SK-N-SH (cell line): ENCODE results near the gene FBXO34. TPM values are rescaled to one million over a fixed set of nuclear protein-coding genes. Genes with fewer than 3 reads are reported as not detected.

Source experiments
- CTCF ChIA-PET: fragments of 300-600, 350-600 bp; formaldehyde crosslinking; extraction: SDS; loops from one replicate; lab custom pipeline; 2021; lab: Yijun Ruan, JAX
- POLR2A ChIA-PET: fragments of 350-600 bp; sonication (Branson Sonifier 250); formaldehyde crosslinking; extraction: SDS; loops from one replicate; lab custom pipeline; 2020; ENCODE audit warnings: antibody characterized with exemption, inconsistent platforms; lab: Yijun Ruan, JAX
- DNase-seq: peaks from one replicate; pipeline ENCODE4 v3.0.0; 2012
- H2AFZ ChIP-seq: fragments of 200-600 bp; sonication (generic); 2 replicates; pipeline ENCODE4 v1.8.1; 2016; ENCODE audit warnings: antibody characterized with exemption, mild to moderate bottlenecking, low read depth
- H3F3A ChIP-seq: fragments of 200-600 bp; sonication (generic); replicated peaks from 2 replicates; pipeline ENCODE3; 2016; ENCODE audit warnings: antibody characterized with exemption, mild to moderate bottlenecking; ENCODE audit not compliant: insufficient read depth
- H3K27ac ChIP-seq, 2 experiments: fragments of 200-500 bp in 1 of 2; fragments of 200-600 bp in 1 of 2; sonication (Bioruptor generic) in 1 of 2; sonication (generic), shearing (Covaris generic) in 1 of 2; 2 replicates each; pipeline versions ENCODE4 v1.5.1 to v1.6.1; 2014 to 2016; ENCODE audit warnings: low read depth in 2 of 2, inconsistent platforms in 1 of 2, low read length in 1 of 2, mild to moderate bottlenecking in 1 of 2, mixed read lengths in 1 of 2
- H3K27me3 ChIP-seq: fragments of 200-600 bp; sonication (generic), shearing (Covaris generic); 2 replicates; pipeline ENCODE4 v1.6.1; 2016; ENCODE audit warnings: mixed run types; ENCODE audit not compliant: insufficient read depth
- H3K36me3 ChIP-seq, 2 experiments: fragments of 200-500 bp in 1 of 2; fragments of 200-600 bp in 1 of 2; sonication (Bioruptor generic) in 1 of 2; sonication (generic) in 1 of 2; replicated peaks in 1 of 2; 2 replicates each; pipeline versions ENCODE3 to v1.5.1; 2014 to 2016; ENCODE audit warnings: low read length in 1 of 2, mild to moderate bottlenecking in 1 of 2; ENCODE audit not compliant: insufficient read depth in 2 of 2, control insufficient read depth in 1 of 2
- H3K4me1 ChIP-seq, 2 experiments: fragments of 200-500 bp in 1 of 2; fragments of 200-600 bp in 1 of 2; sonication (Bioruptor generic) in 1 of 2; sonication (generic), shearing (Covaris generic) in 1 of 2; 2 replicates each; pipeline versions ENCODE4 v1.5.1 to v1.6.1; 2014 to 2016; ENCODE audit warnings: low read depth in 1 of 2, low read length in 1 of 2, mixed run types in 1 of 2; ENCODE audit not compliant: insufficient read depth in 2 of 2, control insufficient read depth in 1 of 2
- H3K4me2 ChIP-seq: fragments of 200-600 bp; sonication (generic), shearing (Covaris generic); 2 replicates; pipeline ENCODE4 v1.6.1; 2017; ENCODE audit warnings: mixed run types
- H3K4me3 ChIP-seq, 2 experiments: fragments of 200-500 bp in 1 of 2; fragments of 200-600 bp in 1 of 2; sonication (Bioruptor generic) in 1 of 2; sonication (generic), shearing (Covaris generic) in 1 of 2; 2 replicates each; pipeline versions ENCODE4 v1.5.1 to v1.8.1; 2014 to 2016; ENCODE audit warnings: low read depth in 2 of 2, inconsistent platforms in 1 of 2, low read length in 1 of 2, mild to moderate bottlenecking in 1 of 2, mixed read lengths in 1 of 2, moderate library complexity in 1 of 2
- H3K79me2 ChIP-seq: fragments of 200-600 bp; sonication (generic); 2 replicates; pipeline ENCODE4 v1.8.1; 2017; ENCODE audit warnings: mild to moderate bottlenecking; ENCODE audit not compliant: insufficient read depth
- H3K9ac ChIP-seq: fragments of 200-600 bp; sonication (generic); 2 replicates; pipeline ENCODE4 v1.6.1; 2017; ENCODE audit warnings: mixed run types
- H3K9me2 ChIP-seq: fragments of 200-600 bp; sonication (generic); 2 replicates; pipeline ENCODE4 v1.6.1; 2017; ENCODE audit warnings: mixed run types
- H3K9me3 ChIP-seq: fragments of 200-600 bp; sonication (generic); 2 replicates; pipeline ENCODE4 v1.6.1; 2017; ENCODE audit warnings: mixed run types, mild to moderate bottlenecking, moderate library complexity
- H4K20me1 ChIP-seq: fragments of 200-600 bp; sonication (generic); 2 replicates; pipeline ENCODE4 v1.6.1; 2017; ENCODE audit warnings: mild to moderate bottlenecking, mixed run types; ENCODE audit not compliant: insufficient read depth
- EP300 ChIP-seq, 2 experiments: IDR thresholded peaks; 2 replicates each; pipeline versions ENCODE4 v1.4.0 to v1.6.1; 2012; ENCODE audit warnings: borderline replicate concordance in 1 of 2, low read depth in 1 of 2, low read length in 1 of 2
- EZH2phosphoT487 ChIP-seq: fragments of 200-600 bp; sonication (generic); IDR thresholded peaks from 2 replicates; pipeline ENCODE4 v1.6.1; 2017; ENCODE audit warnings: low read depth, mixed run types, mild to moderate bottlenecking, antibody characterized with exemption, moderate library complexity, borderline replicate concordance
- FOSL2 ChIP-seq: IDR thresholded peaks from 2 replicates; pipeline ENCODE4 v1.4.0; 2012; ENCODE audit warnings: low read depth, mild to moderate bottlenecking, moderate library complexity, borderline replicate concordance
- FOXJ3 ChIP-seq: sonication (generic); formaldehyde crosslinking; IDR thresholded peaks from 2 replicates; pipeline ENCODE4 v1.5.1; 2020; ENCODE audit warnings: mild to moderate bottlenecking, missing genetic modification reagents
- FOXM1 ChIP-seq: IDR thresholded peaks from 2 replicates; pipeline ENCODE4 v1.4.0; 2012; ENCODE audit warnings: low read depth, mild to moderate bottlenecking
- GABPA ChIP-seq: IDR thresholded peaks from 2 replicates; pipeline ENCODE4 v1.4.0; 2012; ENCODE audit warnings: low read depth, mild to moderate bottlenecking
- GATA2 ChIP-seq: sonication (generic); formaldehyde crosslinking; IDR thresholded peaks from 2 replicates; pipeline ENCODE4 v1.5.0; 2020; ENCODE audit warnings: mild to moderate bottlenecking, missing genetic modification reagents
- JUND ChIP-seq: IDR thresholded peaks from 2 replicates; pipeline ENCODE4 v1.4.0; 2012
- MEF2A ChIP-seq: IDR thresholded peaks from 2 replicates; pipeline ENCODE4 v1.4.0; 2012; ENCODE audit warnings: low read depth, borderline replicate concordance
- MXI1 ChIP-seq: IDR thresholded peaks from 2 replicates; pipeline ENCODE4 v1.6.1; 2012; ENCODE audit warnings: mild to moderate bottlenecking, low read depth, low read length, improper control_type of control experiment
- NFIC ChIP-seq: IDR thresholded peaks from 2 replicates; pipeline ENCODE4 v1.4.0; 2012; ENCODE audit warnings: borderline replicate concordance
- POLR2AphosphoS5 ChIP-seq: IDR thresholded peaks from 2 replicates; pipeline ENCODE4 v1.6.1; 2012; ENCODE audit warnings: low read depth, low read length
- SIN3A ChIP-seq: IDR thresholded peaks from 2 replicates; pipeline ENCODE4 v1.6.1; 2012; ENCODE audit warnings: low read depth, mild to moderate bottlenecking, low read length, moderate library complexity, borderline replicate concordance
- SMC3 ChIP-seq: IDR thresholded peaks from 2 replicates; pipeline ENCODE4 v1.6.1; 2012; ENCODE audit warnings: low read depth, low read length, improper control_type of control experiment
- TCF12 ChIP-seq: IDR thresholded peaks from 2 replicates; pipeline ENCODE4 v1.4.0; 2012
- YY1 ChIP-seq: IDR thresholded peaks from 2 replicates; pipeline ENCODE4 v1.4.0; 2012; ENCODE audit warnings: low read depth, mild to moderate bottlenecking
- WGBS: methylation state at CpG from one replicate; pipeline ENCODE4 v1.1.6; 2017; ENCODE audit warnings: low lambda C conversion rate; 5-methylcytosine and 5-hydroxymethylcytosine counted together
- polyA plus RNA-seq, 3 experiments: library from polyadenylated mRNA; depleted of rRNA; stranded (reverse); fragments of >200 nt; gene quantifications; 2 replicates each; pipeline ENCODE4 v1.2.3, GENCODE V29; 2012
- TF ChIP-seq, protein P1 (sequence below): fragments of 150-350 bp; IDR thresholded peaks from 2 replicates; pipeline ENCODE4 v1.6.1; 2016; ENCODE audit warnings: mild to moderate bottlenecking, low read depth, low read length
- TF ChIP-seq, protein P2 (sequence below): IDR thresholded peaks from 2 replicates; pipeline ENCODE4 v1.6.1; 2012; ENCODE audit warnings: mild to moderate bottlenecking, low read depth, low read length, moderate library complexity
- TF ChIP-seq, protein P3 (sequence below): fragments of 150-350 bp; IDR thresholded peaks from 2 replicates; pipeline ENCODE4 v1.6.1; 2017; ENCODE audit warnings: antibody characterized with exemption, low read length, low read depth, borderline replicate concordance
- TF ChIP-seq, protein P4 (sequence below): IDR thresholded peaks from 2 replicates; pipeline ENCODE4 v1.4.0; 2012; ENCODE audit warnings: low read depth, borderline replicate concordance

Gene FBXO34
- polyA plus RNA-seq, 1 of the 3 experiments (the other 2 are of a cell fraction) = 10.0 TPM

DNA sequence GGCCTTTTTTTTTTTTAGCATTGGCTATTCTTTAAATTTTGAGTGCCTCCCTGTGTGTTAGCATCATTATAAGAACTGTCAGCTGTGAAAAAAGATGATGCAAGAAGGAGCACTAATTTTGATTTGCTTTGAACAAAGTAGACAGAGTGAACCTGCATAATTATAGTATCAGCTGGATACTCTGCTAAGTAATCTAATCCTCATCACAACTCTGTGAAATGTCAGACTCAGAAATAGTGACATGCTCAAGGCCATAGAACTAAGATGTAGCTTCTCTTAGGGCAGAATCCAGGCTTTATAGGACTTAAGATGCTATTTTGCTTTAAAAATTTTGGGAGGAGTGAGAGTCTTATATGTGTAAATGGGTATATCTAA, 31.9 kb downstream of the FBXO34 start (continued):
- TF ChIP-seq JUND (no peak), FOXM1 (no peak), EP300 (IDR thresholded peaks at IDR 0.05; ENCODE audit: borderline replicate concordance in 1 of 2, low read depth in 1 of 2, low read length in 1 of 2) (no peak), FOXJ3 (CRISPR knock-in tag) (no peak), MXI1 (no peak), EZH2phosphoT487 (no peak)
- TF ChIP-seq, protein P1, sequence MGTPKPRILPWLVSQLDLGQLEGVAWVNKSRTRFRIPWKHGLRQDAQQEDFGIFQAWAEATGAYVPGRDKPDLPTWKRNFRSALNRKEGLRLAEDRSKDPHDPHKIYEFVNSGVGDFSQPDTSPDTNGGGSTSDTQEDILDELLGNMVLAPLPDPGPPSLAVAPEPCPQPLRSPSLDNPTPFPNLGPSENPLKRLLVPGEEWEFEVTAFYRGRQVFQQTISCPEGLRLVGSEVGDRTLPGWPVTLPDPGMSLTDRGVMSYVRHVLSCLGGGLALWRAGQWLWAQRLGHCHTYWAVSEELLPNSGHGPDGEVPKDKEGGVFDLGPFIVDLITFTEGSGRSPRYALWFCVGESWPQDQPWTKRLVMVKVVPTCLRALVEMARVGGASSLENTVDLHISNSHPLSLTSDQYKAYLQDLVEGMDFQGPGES = no peak

DNA sequence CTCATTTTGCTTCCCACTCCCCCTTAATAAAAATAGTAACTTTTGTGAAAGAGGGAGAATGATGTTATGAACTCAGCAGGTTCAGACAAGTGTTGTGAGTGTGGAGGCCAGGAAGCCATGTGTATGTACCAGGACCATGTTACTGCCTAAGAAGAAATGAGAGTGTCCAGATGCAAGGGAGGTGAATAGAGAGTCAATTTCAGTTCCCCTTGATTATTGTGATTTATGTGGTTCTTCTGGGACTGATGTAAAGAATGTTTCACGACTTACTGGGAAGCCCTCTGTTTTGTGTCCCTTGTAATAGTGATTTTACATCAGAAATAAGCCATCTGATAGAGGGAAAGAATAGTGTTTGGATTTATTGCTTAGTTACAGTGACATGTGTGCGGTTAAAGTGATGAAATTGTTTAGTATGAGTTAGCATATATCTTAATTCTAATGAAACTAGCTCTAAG, 32.5 kb downstream of the FBXO34 start:
- peaks cover 66% of the 10 kb centered on the region for H3K79me2 ChIP-seq
- peaks cover 12 to 20% of the 10 kb centered on the region in 2 experiments; a peak in 3 of 4 replicates for H3K4me1 ChIP-seq
- no peak for TF ChIP-seq GATA2 (CRISPR knock-in tag)
- TF ChIP-seq, protein P2, sequence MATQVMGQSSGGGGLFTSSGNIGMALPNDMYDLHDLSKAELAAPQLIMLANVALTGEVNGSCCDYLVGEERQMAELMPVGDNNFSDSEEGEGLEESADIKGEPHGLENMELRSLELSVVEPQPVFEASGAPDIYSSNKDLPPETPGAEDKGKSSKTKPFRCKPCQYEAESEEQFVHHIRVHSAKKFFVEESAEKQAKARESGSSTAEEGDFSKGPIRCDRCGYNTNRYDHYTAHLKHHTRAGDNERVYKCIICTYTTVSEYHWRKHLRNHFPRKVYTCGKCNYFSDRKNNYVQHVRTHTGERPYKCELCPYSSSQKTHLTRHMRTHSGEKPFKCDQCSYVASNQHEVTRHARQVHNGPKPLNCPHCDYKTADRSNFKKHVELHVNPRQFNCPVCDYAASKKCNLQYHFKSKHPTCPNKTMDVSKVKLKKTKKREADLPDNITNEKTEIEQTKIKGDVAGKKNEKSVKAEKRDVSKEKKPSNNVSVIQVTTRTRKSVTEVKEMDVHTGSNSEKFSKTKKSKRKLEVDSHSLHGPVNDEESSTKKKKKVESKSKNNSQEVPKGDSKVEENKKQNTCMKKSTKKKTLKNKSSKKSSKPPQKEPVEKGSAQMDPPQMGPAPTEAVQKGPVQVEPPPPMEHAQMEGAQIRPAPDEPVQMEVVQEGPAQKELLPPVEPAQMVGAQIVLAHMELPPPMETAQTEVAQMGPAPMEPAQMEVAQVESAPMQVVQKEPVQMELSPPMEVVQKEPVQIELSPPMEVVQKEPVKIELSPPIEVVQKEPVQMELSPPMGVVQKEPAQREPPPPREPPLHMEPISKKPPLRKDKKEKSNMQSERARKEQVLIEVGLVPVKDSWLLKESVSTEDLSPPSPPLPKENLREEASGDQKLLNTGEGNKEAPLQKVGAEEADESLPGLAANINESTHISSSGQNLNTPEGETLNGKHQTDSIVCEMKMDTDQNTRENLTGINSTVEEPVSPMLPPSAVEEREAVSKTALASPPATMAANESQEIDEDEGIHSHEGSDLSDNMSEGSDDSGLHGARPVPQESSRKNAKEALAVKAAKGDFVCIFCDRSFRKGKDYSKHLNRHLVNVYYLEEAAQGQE = no peak
- TF ChIP-seq, protein P3, sequence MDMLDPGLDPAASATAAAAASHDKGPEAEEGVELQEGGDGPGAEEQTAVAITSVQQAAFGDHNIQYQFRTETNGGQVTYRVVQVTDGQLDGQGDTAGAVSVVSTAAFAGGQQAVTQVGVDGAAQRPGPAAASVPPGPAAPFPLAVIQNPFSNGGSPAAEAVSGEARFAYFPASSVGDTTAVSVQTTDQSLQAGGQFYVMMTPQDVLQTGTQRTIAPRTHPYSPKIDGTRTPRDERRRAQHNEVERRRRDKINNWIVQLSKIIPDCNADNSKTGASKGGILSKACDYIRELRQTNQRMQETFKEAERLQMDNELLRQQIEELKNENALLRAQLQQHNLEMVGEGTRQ = no peak
- TF ChIP-seq GABPA = no peak
- no peak for TF ChIP-seq NFIC
- TF ChIP-seq YY1 = no peak
- no peak for TF ChIP-seq MEF2A
- no peak for TF ChIP-seq EP300 (IDR thresholded peaks at IDR 0.05; ENCODE audit: borderline replicate concordance in 1 of 2, low read depth in 1 of 2, low read length in 1 of 2)
- TF ChIP-seq, protein P4, sequence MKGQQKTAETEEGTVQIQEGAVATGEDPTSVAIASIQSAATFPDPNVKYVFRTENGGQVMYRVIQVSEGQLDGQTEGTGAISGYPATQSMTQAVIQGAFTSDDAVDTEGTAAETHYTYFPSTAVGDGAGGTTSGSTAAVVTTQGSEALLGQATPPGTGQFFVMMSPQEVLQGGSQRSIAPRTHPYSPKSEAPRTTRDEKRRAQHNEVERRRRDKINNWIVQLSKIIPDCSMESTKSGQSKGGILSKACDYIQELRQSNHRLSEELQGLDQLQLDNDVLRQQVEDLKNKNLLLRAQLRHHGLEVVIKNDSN = no peak
- TF ChIP-seq, protein P1 = no peak
- no peak for TF ChIP-seq EZH2phosphoT487
- no peak for TF ChIP-seq TCF12
- no peak for TF ChIP-seq POLR2AphosphoS5
- no peak for TF ChIP-seq FOXM1
- TF ChIP-seq FOSL2 = no peak
- no peak for TF ChIP-seq SMC3
- no peak for TF ChIP-seq SIN3A
- no peaks in the 10 kb centered on the region for H3K9me2 ChIP-seq
- ChIA-PET CTCF (interaction anchor here (1.6 to 3.4 kb wide), 2 partner anchors 32 to 51 kb away, joined by 4 to 11 read pairs; no protein-coding TSS in a partner anchor), POLR2A (no interaction called here)
- peaks cover 0 to 3% of the 10 kb centered on the region in 2 experiments for H3K36me3 ChIP-seq
- H3K4me2 ChIP-seq = no peak overlapping the region
- H4K20me1 ChIP-seq = peaks cover 14% of the 10 kb centered on the region
- H3K27ac ChIP-seq = no peak overlapping the region
- H2AFZ ChIP-seq = no peak overlapping the region
- H3K4me3 ChIP-seq = no peak overlapping the region
- H3K27me3 ChIP-seq = no peaks in the 10 kb centered on the region
- H3K9me3 ChIP-seq = no peaks in the 10 kb centered on the region
- peaks cover 5% of the 10 kb centered on the region for H3F3A ChIP-seq
- no peak overlapping the region for H3K9ac ChIP-seq
- no peak for DNase-seq
- WGBS = 67% methylated on average over 2 of the region's 2 CpGs
